ENCODE measurements around the gene LPCAT3. TPM values are rescaled to one million over a fixed set of nuclear protein-coding genes. Genes with fewer than 3 reads are reported as not detected.
"Not testable (repeated sequence)": the region's sequence is repeated elsewhere in the genome, so short reads cannot be mapped to it uniquely, and the experiment has no call there.

Gene LPCAT3
- total RNA-seq, 1 experiment from 2014 or later: 16.3 TPM

- H3K9me2 ChIP-seq (replicated peaks; ENCODE audit: low read length): no peaks in the 10 kb centered on the region
- H3K36me3 ChIP-seq (ENCODE audit: low read depth, low read length): no peaks in the 10 kb centered on the region; the same call in 1 of the 2 replicates
- ChIA-PET POLR2A (ENCODE audit: unreplicated experiment) (no interaction called here), CTCF (no interaction called here)
- peaks cover 33% of the 10 kb centered on the region for H3K79me2 ChIP-seq (ENCODE audit: low read length)
- no peak overlapping the region for H3K9ac ChIP-seq (ENCODE audit: low read length)
- H3K4me1 ChIP-seq (ENCODE audit: insufficient read depth, low read length): peaks cover 11% of the 10 kb centered on the region
- intact Hi-C loops (cut with micrococcal nuclease): no loop called here
- H3K4me3 ChIP-seq (ENCODE audit: low read length): no peak overlapping the region
- H3K9me3 ChIP-seq (ENCODE audit: low read length): no peaks in the 10 kb centered on the region
- DNase-seq: no peak
- H2AFZ ChIP-seq (ENCODE audit: low read length): no peak overlapping the region
- H3F3A ChIP-seq (ENCODE audit: low read length, unreplicated experiment): no peaks in the 10 kb centered on the region
- BruUV-seq (replicated peaks): no TSS peak
- no peak overlapping the region for H3K27ac ChIP-seq (ENCODE audit: low read length)
- no peaks in the 10 kb centered on the region for H4K20me1 ChIP-seq (ENCODE audit: low read length)
- ATAC-seq: no peak
- H3K4me2 ChIP-seq (ENCODE audit: low read length): no peak overlapping the region
- no peaks in the 10 kb centered on the region for H3K27me3 ChIP-seq (ENCODE audit: low read length)
- TF ChIP-seq EZH2 (IDR thresholded peaks at IDR 0.05; ENCODE audit: low read length, unreplicated experiment) (no peak), CTCF (conservative IDR thresholded peaks at IDR 0.05; ENCODE audit: low read depth, low read length) (no peak), EZH2phosphoT487 (IDR thresholded peaks at IDR 0.05; ENCODE audit: borderline replicate concordance, low read length) (no peak)
Observed at GRCh38 chr12:7013101-7013500, 5.2 kb downstream of the LPCAT3 start.

DNA sequence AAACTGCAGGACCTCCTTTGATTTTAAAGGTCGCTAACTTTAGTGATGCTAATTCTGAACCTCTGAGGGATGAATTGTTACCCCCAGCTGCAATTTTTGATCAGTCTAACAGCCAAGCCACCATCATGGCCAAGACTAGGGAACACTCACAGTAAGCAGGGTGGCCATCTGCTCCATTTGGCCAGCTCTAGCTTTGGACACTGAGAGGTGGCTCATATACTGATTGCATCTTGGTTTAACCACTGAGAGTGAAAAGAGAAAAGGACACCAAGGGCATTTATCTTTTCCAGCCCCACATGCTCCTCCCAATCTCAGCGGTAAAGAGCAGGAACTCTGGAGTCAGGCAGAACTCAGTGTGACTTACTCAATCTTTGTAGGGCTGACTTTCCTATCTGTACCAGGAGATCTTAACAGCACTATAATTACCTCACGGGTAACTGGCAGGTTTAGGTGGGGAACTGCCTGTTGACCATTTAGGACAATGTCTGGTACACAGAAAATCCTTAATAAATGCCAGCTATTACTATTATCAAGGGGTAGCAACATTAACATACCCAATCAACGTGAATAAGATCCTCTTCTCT lies 6.2 kb downstream of the LPCAT3 start:
- Histone ChIP-seq H3K27ac (ENCODE audit: low read length) (no peak overlapping the region), H3K4me3 (ENCODE audit: low read length) (no peak overlapping the region), H4K20me1 (ENCODE audit: low read length) (no peaks in the 10 kb centered on the region), H3K36me3 (ENCODE audit: low read depth, low read length) (no peaks in the 10 kb centered on the region; the same call in 1 of the 2 replicates), H3K4me1 (ENCODE audit: insufficient read depth, low read length) (peaks cover 6% of the 10 kb centered on the region), H2AFZ (ENCODE audit: low read length) (no peak overlapping the region), H3K9me2 (replicated peaks; ENCODE audit: low read length) (no peaks in the 10 kb centered on the region), H3K9ac (ENCODE audit: low read length) (no peak overlapping the region), H3K9me3 (ENCODE audit: low read length) (no peaks in the 10 kb centered on the region), H3K4me2 (ENCODE audit: low read length) (no peak overlapping the region), H3F3A (ENCODE audit: low read length, unreplicated experiment) (no peaks in the 10 kb centered on the region), H3K79me2 (ENCODE audit: low read length) (peaks cover 23% of the 10 kb centered on the region), H3K27me3 (ENCODE audit: low read length) (no peaks in the 10 kb centered on the region)
- TF ChIP-seq EZH2phosphoT487 (IDR thresholded peaks at IDR 0.05; ENCODE audit: borderline replicate concordance, low read length): no peak
- no peak for TF ChIP-seq CTCF (conservative IDR thresholded peaks at IDR 0.05; ENCODE audit: low read depth, low read length)
- TF ChIP-seq EZH2 (IDR thresholded peaks at IDR 0.05; ENCODE audit: low read length, unreplicated experiment): no peak
- CTCF ChIA-PET: no interaction called here
- no TSS peak for BruUV-seq (replicated peaks)
- no peak for DNase-seq
- intact Hi-C loops (cut with micrococcal nuclease): no loop called here
- POLR2A ChIA-PET (ENCODE audit: unreplicated experiment): no interaction called here
- no peak for ATAC-seq

GRCh38 chr12:7011398-7011797 lies 6.9 kb downstream of the LPCAT3 start:
- DNase-seq; H3K4me2 ChIP-seq (ENCODE audit: low read length); ATAC-seq; H3K27me3 ChIP-seq (ENCODE audit: low read length); BruUV-seq (replicated peaks); H4K20me1 ChIP-seq (ENCODE audit: low read length); POLR2A ChIA-PET (ENCODE audit: unreplicated experiment); H3K9me3 ChIP-seq (ENCODE audit: low read length); H3F3A ChIP-seq (ENCODE audit: low read length, unreplicated experiment); H3K36me3 ChIP-seq (ENCODE audit: low read depth, low read length); CTCF ChIA-PET; H3K4me3 ChIP-seq (ENCODE audit: low read length); intact Hi-C loops (cut with micrococcal nuclease); H2AFZ ChIP-seq (ENCODE audit: low read length); H3K9ac ChIP-seq (ENCODE audit: low read length); H3K27ac ChIP-seq (ENCODE audit: low read length); H3K9me2 ChIP-seq (replicated peaks; ENCODE audit: low read length); H3K4me1 ChIP-seq (ENCODE audit: insufficient read depth, low read length): not testable (repeated sequence)
- H3K79me2 ChIP-seq (ENCODE audit: low read length): peaks cover 16% of the 10 kb centered on the region

All from PC-3 (cell line).